Body of pancreas (tissue), 4 donors: Measurements from ENCODE around the gene TRIM46.

Experiments used
- POLR2A ChIP-seq, 3 donors: fragments of 450-650 bp; IDR thresholded peaks; one replicate each; pipeline ENCODE4 v1.6.1; 2016; ENCODE audit warnings: antibody characterized with exemption in 3 of 3, mild to moderate bottlenecking in 2 of 3
- TF ChIP-seq, protein P1 (sequence below), 7 experiments: fragments of 450-650 bp in 4 of 7; fragments of 200-600 bp in 3 of 7; sonication (generic) in 3 of 7; IDR thresholded peaks; one replicate each; pipeline ENCODE4 v1.5.1; 2016 to 2019; ENCODE audit warnings: antibody characterized with exemption in 7 of 7

DNA sequence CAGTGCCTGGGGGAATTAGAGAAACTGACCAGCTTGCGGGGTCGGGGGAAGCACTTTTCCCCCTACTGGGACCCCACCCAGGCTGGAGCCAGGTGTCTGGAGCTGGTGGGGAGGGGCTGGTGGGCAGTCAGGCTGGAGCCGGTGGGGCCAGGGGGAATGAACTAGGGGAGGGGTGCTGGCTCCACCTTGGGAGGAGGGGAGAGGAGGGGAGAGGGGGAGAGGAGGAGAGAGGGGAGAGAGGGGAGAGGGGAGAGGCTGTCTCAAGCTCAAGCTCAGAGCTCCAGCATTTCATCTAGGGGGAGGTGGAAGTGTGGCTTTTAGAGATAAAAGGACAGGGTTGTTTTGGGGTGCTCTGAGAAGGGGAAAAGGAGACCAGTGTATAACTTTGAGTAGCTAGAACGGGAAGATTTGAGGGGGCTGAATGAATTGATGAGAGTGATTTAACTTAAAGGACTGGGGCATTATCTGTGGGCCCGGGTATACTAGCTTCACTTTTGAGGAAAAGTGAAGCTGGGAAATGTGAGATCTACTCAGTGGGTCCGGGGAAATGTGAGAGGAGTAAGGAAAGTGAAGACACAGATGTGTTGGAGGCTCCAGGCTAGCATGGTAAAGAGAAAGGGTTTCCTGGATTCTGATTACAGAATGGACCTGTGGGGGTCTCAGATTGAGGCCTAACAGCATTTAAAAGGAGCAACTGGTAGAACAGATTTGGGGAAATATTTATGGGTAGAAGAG is 43.2 kb upstream of the TRIM46 start:
- TF ChIP-seq, protein P1, sequence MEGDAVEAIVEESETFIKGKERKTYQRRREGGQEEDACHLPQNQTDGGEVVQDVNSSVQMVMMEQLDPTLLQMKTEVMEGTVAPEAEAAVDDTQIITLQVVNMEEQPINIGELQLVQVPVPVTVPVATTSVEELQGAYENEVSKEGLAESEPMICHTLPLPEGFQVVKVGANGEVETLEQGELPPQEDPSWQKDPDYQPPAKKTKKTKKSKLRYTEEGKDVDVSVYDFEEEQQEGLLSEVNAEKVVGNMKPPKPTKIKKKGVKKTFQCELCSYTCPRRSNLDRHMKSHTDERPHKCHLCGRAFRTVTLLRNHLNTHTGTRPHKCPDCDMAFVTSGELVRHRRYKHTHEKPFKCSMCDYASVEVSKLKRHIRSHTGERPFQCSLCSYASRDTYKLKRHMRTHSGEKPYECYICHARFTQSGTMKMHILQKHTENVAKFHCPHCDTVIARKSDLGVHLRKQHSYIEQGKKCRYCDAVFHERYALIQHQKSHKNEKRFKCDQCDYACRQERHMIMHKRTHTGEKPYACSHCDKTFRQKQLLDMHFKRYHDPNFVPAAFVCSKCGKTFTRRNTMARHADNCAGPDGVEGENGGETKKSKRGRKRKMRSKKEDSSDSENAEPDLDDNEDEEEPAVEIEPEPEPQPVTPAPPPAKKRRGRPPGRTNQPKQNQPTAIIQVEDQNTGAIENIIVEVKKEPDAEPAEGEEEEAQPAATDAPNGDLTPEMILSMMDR (IDR thresholded peaks at IDR 0.05): no peak
- no peak for TF ChIP-seq POLR2A (IDR thresholded peaks at IDR 0.05)
